Mesenchymal stem cell (in vitro differentiated cells and primary cell): ENCODE results near the gene ZCWPW1.

ENCODE experiments used
- DNase-seq: peaks from one replicate; pipeline ENCODE4 v3.0.0-alpha.2; 2013
- H2AFZ ChIP-seq: one replicate; pipeline ENCODE4 v1.6.1; 2013; ENCODE audit warnings: low read depth, mild to moderate bottlenecking, control low read depth, inconsistent platforms, low read length, moderate library complexity
- H2AK5ac ChIP-seq: 2 replicates; pipeline ENCODE4 v1.6.1; 2013; ENCODE audit warnings: low read length, moderate library complexity, mild to moderate bottlenecking, inconsistent platforms; ENCODE audit not compliant: severe bottlenecking
- H2BK120ac ChIP-seq: one replicate; pipeline ENCODE4 v1.6.1; 2013; ENCODE audit warnings: low read depth, mild to moderate bottlenecking, inconsistent platforms, low read length, moderate library complexity
- H2BK12ac ChIP-seq, 2 experiments: one replicate each; pipeline ENCODE4 v1.6.1; 2013; ENCODE audit warnings: inconsistent platforms in 2 of 2, low read length in 2 of 2, mild to moderate bottlenecking in 2 of 2, moderate library complexity in 2 of 2, control low read depth in 1 of 2
- H2BK15ac ChIP-seq: one replicate; pipeline ENCODE4 v1.6.1; 2013; ENCODE audit warnings: mild to moderate bottlenecking, low read depth, inconsistent platforms; ENCODE audit not compliant: poor library complexity, severe bottlenecking
- H2BK5ac ChIP-seq: 2 replicates; pipeline ENCODE4 v1.6.1; 2013; ENCODE audit warnings: low read depth, mild to moderate bottlenecking, low read length, control low read depth, inconsistent platforms; ENCODE audit not compliant: poor library complexity, severe bottlenecking
- H3K14ac ChIP-seq, 2 experiments: one replicate each; pipeline ENCODE4 v1.6.1; 2013; ENCODE audit warnings: inconsistent platforms in 2 of 2, low read length in 2 of 2, control low read depth in 1 of 2, mild to moderate bottlenecking in 1 of 2, moderate library complexity in 1 of 2
- H3K18ac ChIP-seq, 2 experiments: one replicate each; pipeline ENCODE4 v1.6.1; 2013; ENCODE audit warnings: inconsistent platforms in 2 of 2, low read length in 2 of 2, control low read depth in 1 of 2, low read depth in 1 of 2, mild to moderate bottlenecking in 1 of 2
- H3K23ac ChIP-seq, 2 experiments: one replicate each; pipeline ENCODE4 v1.6.1; 2013; ENCODE audit warnings: inconsistent platforms in 2 of 2, low read length in 2 of 2, mild to moderate bottlenecking in 2 of 2, moderate library complexity in 2 of 2, control low read depth in 1 of 2
- H3K27ac ChIP-seq: 2 replicates; pipeline ENCODE4 v1.5.1; 2013; ENCODE audit warnings: mild to moderate bottlenecking, moderate library complexity, low read length, control low read depth, inconsistent platforms; ENCODE audit not compliant: poor library complexity, severe bottlenecking
- H3K27me3 ChIP-seq, 2 experiments: 2 replicates each; pipeline versions ENCODE4 v1.6.1 to v1.7.0; 2013; ENCODE audit warnings: low read length in 2 of 2, mild to moderate bottlenecking in 2 of 2, moderate library complexity in 2 of 2, control low read depth in 1 of 2, inconsistent platforms in 1 of 2; ENCODE audit not compliant: control insufficient read depth in 1 of 2, insufficient read depth in 1 of 2
- H3K36me3 ChIP-seq, 2 experiments: 2 replicates each; pipeline versions ENCODE4 v1.6.1 to v1.7.0; 2013; ENCODE audit warnings: low read length in 2 of 2, control low read depth in 1 of 2, inconsistent platforms in 1 of 2, low read depth in 1 of 2, mild to moderate bottlenecking in 1 of 2; ENCODE audit not compliant: insufficient read depth in 2 of 2, control insufficient read depth in 1 of 2
- H3K4ac ChIP-seq, 2 experiments: one replicate each; pipeline ENCODE4 v1.6.1; 2013; ENCODE audit warnings: inconsistent platforms in 2 of 2, low read length in 2 of 2, mild to moderate bottlenecking in 2 of 2, moderate library complexity in 2 of 2, control low read depth in 1 of 2, low read depth in 1 of 2
- H3K4me1 ChIP-seq: 2 replicates; pipeline ENCODE4 v1.6.1; 2013; ENCODE audit warnings: low read depth, low read length, control low read depth; ENCODE audit not compliant: control insufficient read depth, insufficient read depth
- H3K4me2 ChIP-seq: 2 replicates; pipeline ENCODE4 v1.6.1; 2013; ENCODE audit warnings: low read length, mild to moderate bottlenecking, inconsistent platforms; ENCODE audit not compliant: poor library complexity, severe bottlenecking
- H3K4me3 ChIP-seq, 2 experiments: 2 replicates each; pipeline versions ENCODE4 v1.5.1 to v1.7.0; 2013; ENCODE audit warnings: low read length in 2 of 2, mild to moderate bottlenecking in 2 of 2, control low read depth in 1 of 2, low read depth in 1 of 2; ENCODE audit not compliant: insufficient read depth in 1 of 2
- H3K79me1 ChIP-seq: replicated peaks from 2 replicates; pipeline ENCODE4 v1.6.1; 2013; ENCODE audit warnings: mild to moderate bottlenecking, control low read depth, low read length, inconsistent platforms; ENCODE audit not compliant: poor library complexity, severe bottlenecking
- H3K9ac ChIP-seq: 2 replicates; pipeline ENCODE4 v1.7.0; 2013; ENCODE audit warnings: mild to moderate bottlenecking, low read length, moderate library complexity
- H3K9me3 ChIP-seq: 2 replicates; pipeline ENCODE4 v1.7.0; 2013; ENCODE audit warnings: mild to moderate bottlenecking, low read length; ENCODE audit not compliant: control insufficient read depth
- H4K8ac ChIP-seq: one replicate; pipeline ENCODE4 v1.6.1; 2013; ENCODE audit warnings: inconsistent platforms, mild to moderate bottlenecking, low read length, moderate library complexity
- H4K91ac ChIP-seq: one replicate; pipeline ENCODE4 v1.6.1; 2013; ENCODE audit warnings: mild to moderate bottlenecking, low read length, inconsistent platforms
- WGBS: methylation state at CpG from one replicate; pipeline ENCODE4 v1.1.7; 2013; ENCODE audit warnings: mixed read lengths; 5-methylcytosine and 5-hydroxymethylcytosine counted together

Gene ZCWPW1

DNA sequence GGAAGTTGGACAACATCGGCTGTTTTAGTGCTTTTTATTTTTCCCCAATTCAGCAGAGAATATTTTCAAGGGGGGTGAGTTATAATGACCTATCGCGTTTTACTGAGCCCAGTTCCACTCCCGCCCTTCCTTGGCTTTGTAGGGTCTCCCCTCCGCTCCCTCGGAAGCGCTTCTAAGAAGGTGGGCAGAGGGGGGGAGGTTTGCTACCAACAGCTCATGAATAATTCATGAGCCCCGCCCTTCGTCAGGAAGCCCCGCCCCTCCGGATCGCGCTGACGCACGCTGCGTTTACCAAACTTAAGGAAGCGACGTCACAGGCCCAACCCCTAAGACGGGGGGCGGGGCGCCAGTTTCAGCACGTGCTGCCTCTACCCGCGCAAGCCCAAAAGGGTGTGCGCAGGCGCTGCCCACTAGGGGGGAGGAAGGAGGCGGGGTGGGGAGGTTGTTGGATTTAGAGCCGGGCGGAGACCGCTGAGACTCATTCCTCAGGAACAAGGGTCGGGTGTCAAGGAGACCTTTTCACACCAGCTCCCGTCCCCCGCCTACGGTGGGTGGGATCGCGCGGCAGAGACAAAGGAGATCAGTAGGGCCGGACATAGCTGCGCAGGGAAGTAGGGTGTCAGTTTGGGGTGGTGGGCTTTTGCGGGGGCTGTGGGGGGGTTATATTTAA is 599 bp upstream of the ZCWPW1 start:
- Histone ChIP-seq H3K18ac (peak overlapping the region; percentile 97 to 99), H2BK15ac (peak overlapping the region; percentile 100), H3K14ac (peak overlapping the region in 1 of 2 experiments; percentile 97), H2AFZ (peak overlapping the region; percentile 36), H3K27ac (peak overlapping the region; percentile 100), H3K4me2 (peak overlapping the region; percentile 50), H4K91ac (peak overlapping the region; percentile 100), H3K4me3 (peak overlapping the region; percentile 85 to 90), H3K9ac (peak overlapping the region; percentile 99), H2BK5ac (peak overlapping the region; percentile 99), H3K36me3 (peaks cover 29 to 36% of the 10 kb centered on the region in 2 experiments), H3K4ac (peak overlapping the region; percentile 81 to 86), H3K9me3 (no peaks in the 10 kb centered on the region), H2BK120ac (peak overlapping the region; percentile 92), H3K23ac (no peak overlapping the region), H3K79me1 (peaks cover 6% of the 10 kb centered on the region), H2AK5ac (peak overlapping the region; percentile 86), H3K27me3 (no peaks in the 10 kb centered on the region), H2BK12ac (peak overlapping the region in 1 of 2 experiments; percentile 57), H4K8ac (peak overlapping the region; percentile 99), H3K4me1 (peaks cover 22% of the 10 kb centered on the region)
- peak; percentile 99 for DNase-seq
- under 1% methylated on average over 39 of the region's 40 CpGs for WGBS

DNA sequence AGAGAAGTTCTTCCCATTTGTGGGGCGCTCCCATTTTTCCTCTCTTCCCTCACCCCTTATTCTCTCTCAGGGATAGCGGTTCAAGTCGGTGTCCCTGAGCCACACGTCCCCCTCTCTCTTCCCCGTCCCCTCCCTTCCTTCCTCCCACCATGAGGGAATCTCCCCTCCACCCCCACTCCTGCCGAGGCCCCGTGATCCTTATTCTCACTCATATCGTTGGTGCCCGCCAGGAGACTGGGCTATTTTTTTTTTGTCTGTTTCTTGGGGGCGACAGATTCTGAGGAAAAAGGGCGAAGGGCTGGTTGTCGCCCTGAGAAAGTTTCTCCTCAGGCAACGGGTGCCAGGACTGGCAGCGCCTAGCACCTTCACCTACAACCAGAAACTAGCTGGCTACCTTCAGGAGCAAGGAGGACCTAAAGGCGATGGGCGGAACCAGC is 723 bp downstream of the ZCWPW1 start:
- Histone ChIP-seq H3K23ac (no peak overlapping the region), H3K9me3 (no peaks in the 10 kb centered on the region), H3K27ac (no peak overlapping the region), H2BK15ac (peak overlapping the region; percentile 77), H3K4me2 (peak overlapping the region; percentile 50), H3K14ac (no peak overlapping the region), H2AK5ac (no peak overlapping the region), H2BK5ac (no peak overlapping the region), H4K8ac (peak overlapping the region; percentile 100), H4K91ac (peak overlapping the region; percentile 91), H3K79me1 (peaks cover 2% of the 10 kb centered on the region), H3K36me3 (peaks cover 16 to 26% of the 10 kb centered on the region in 2 experiments), H3K4ac (peak overlapping the region in 1 of 2 experiments; percentile 66), H2BK120ac (no peak overlapping the region), H2BK12ac (peak overlapping the region in 1 of 2 experiments; percentile 56), H3K18ac (peak overlapping the region; percentile 67 to 92), H3K4me3 (peak overlapping the region; percentile 34 to 90), H3K27me3 (no peaks in the 10 kb centered on the region), H3K9ac (peak overlapping the region; percentile 99), H2AFZ (peak overlapping the region; percentile 43), H3K4me1 (peaks cover 21% of the 10 kb centered on the region)
- WGBS, result 74% methylated on average over 14 of the region's 16 CpGs
- DNase-seq, result no peak

DNA sequence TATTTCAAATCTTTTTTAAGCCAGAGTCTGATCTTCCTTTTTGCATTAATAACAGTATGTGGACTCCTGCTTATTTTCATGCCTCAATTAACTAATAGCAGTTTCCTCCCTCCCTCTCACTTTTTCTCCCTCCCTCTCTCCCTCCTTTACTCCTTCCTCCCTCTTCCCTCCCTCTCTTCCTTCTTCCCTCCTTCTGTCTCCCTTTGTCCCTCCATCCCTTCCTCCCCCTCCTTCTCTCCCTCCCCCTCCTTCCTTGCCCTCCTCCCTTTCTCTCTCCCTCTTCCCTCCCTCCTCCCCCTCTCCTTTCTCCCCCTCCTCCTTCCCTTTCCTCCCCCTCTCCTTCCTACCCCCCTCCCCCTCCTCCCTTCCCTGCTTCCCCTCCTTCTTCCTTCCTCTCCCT is 2.0 kb downstream of the ZCWPW1 start:
- no peak for DNase-seq
- peaks cover 10 to 20% of the 10 kb centered on the region in 2 experiments for H3K36me3 ChIP-seq
- no peak overlapping the region for H3K4me2 ChIP-seq
- H3K9ac ChIP-seq, result no peak overlapping the region
- H2BK120ac ChIP-seq, result no peak overlapping the region
- no peak overlapping the region for H3K18ac ChIP-seq
- no peak overlapping the region for H2AK5ac ChIP-seq
- H4K91ac ChIP-seq, result no peak overlapping the region
- H3K9me3 ChIP-seq, result no peaks in the 10 kb centered on the region
- H3K23ac ChIP-seq, result no peak overlapping the region
- H3K4me3 ChIP-seq, result no peak overlapping the region
- no peak overlapping the region for H3K4ac ChIP-seq
- H2BK15ac ChIP-seq, result no peak overlapping the region
- H3K4me1 ChIP-seq, result peaks cover 17% of the 10 kb centered on the region
- H2BK5ac ChIP-seq, result no peak overlapping the region
- H3K27ac ChIP-seq, result no peak overlapping the region
- peaks cover 2% of the 10 kb centered on the region for H3K79me1 ChIP-seq
- H2AFZ ChIP-seq, result no peak overlapping the region
- no peak overlapping the region for H4K8ac ChIP-seq
- no peak overlapping the region for H2BK12ac ChIP-seq
- no peak overlapping the region for H3K14ac ChIP-seq
- no peaks in the 10 kb centered on the region for H3K27me3 ChIP-seq

DNA sequence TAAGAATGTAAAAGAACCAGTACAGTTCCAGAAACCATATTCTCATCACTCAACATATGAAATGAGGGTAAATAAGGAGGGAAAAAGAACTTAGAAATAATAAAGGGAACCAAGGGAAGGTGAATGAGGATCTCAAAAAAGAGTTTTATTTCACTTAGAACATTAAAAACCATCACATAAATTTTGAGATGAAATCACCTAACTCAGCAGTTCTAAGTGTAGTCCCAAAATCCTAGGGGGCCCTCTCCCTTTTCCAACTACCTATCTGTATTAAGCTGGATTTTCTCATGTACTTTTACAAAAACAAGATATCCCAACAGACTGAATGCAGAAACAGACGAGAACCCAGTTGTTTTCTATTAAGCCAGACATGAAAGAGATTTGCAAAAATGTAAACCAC is 3.2 kb downstream of the ZCWPW1 start:
- H2BK5ac ChIP-seq, result no peak overlapping the region
- no peak overlapping the region for H4K91ac ChIP-seq
- H3K27me3 ChIP-seq, result no peaks in the 10 kb centered on the region
- no peak overlapping the region for H3K18ac ChIP-seq
- H3K36me3 ChIP-seq, result peaks cover 0 to 12% of the 10 kb centered on the region in 2 experiments
- no peak overlapping the region for H2BK12ac ChIP-seq
- no peak overlapping the region for H3K27ac ChIP-seq
- H2BK15ac ChIP-seq, result no peak overlapping the region
- no peak overlapping the region for H3K23ac ChIP-seq
- no peaks in the 10 kb centered on the region for H3K79me1 ChIP-seq
- H2BK120ac ChIP-seq, result no peak overlapping the region
- H4K8ac ChIP-seq, result no peak overlapping the region
- no peak for DNase-seq
- H3K9ac ChIP-seq, result no peak overlapping the region
- no peak overlapping the region for H3K4ac ChIP-seq
- H3K14ac ChIP-seq, result no peak overlapping the region
- peaks cover 5% of the 10 kb centered on the region for H3K4me1 ChIP-seq
- no peak overlapping the region for H3K4me2 ChIP-seq
- no peak overlapping the region for H3K4me3 ChIP-seq
- H2AFZ ChIP-seq, result no peak overlapping the region
- WGBS, result 20% methylated on average over 1 of the region's 1 CpG
- no peaks in the 10 kb centered on the region for H3K9me3 ChIP-seq
- H2AK5ac ChIP-seq, result no peak overlapping the region
